BLaER1 (cell line): ENCODE results near the gene KLKB1.

Experiments used
- H3K27ac ChIP-seq: shearing (Covaris generic); formaldehyde crosslinking; 2 replicates; pipeline ENCODE4 v1.8.1; 2022
- H3K27me3 ChIP-seq: shearing (Covaris generic); formaldehyde crosslinking; 2 replicates; pipeline ENCODE4 v1.8.1; 2022
- H3K36me3 ChIP-seq: shearing (Covaris generic); formaldehyde crosslinking; 2 replicates; pipeline ENCODE4 v1.8.1; 2022
- H3K4me1 ChIP-seq: shearing (Covaris generic); formaldehyde crosslinking; 2 replicates; pipeline ENCODE4 v1.8.1; 2022
- H3K4me2 ChIP-seq: shearing (Covaris generic); formaldehyde crosslinking; 2 replicates; pipeline ENCODE4 v1.8.1; 2022
- H3K4me3 ChIP-seq: shearing (Covaris generic); formaldehyde crosslinking; 2 replicates; pipeline ENCODE4 v1.8.1; 2022
- H3K9ac ChIP-seq: shearing (Covaris generic); formaldehyde crosslinking; 2 replicates; pipeline ENCODE4 v1.8.1; 2022
- H3K9me3 ChIP-seq: shearing (Covaris generic); formaldehyde crosslinking; 2 replicates; pipeline ENCODE4 v1.8.1; 2022
- H4K20me1 ChIP-seq: shearing (Covaris generic); formaldehyde crosslinking; 2 replicates; pipeline ENCODE4 v1.8.1; 2022
- Cebpa-rat ChIP-seq: shearing (Covaris generic); IDR thresholded peaks from 2 replicates; pipeline ENCODE4 v1.8.1; 2022

The KLKB1 gene

GRCh38 chr4:186304866-186305505 is 77.7 kb downstream of the KLKB1 start:
- H3K4me3 ChIP-seq = no peak overlapping the region
- TF ChIP-seq Cebpa-rat = no peak

GRCh38 chr4:186307497-186307896 is 80.2 kb downstream of the KLKB1 start:
- TF ChIP-seq Cebpa-rat = no peak
- no peaks in the 10 kb centered on the region for H4K20me1 ChIP-seq

More at GRCh38 chr4:186304866-186305505, 77.7 kb downstream of the KLKB1 start:
- Histone ChIP-seq H3K9ac (no peak overlapping the region), H3K4me2 (no peak overlapping the region), H3K9me3 (no peaks in the 10 kb centered on the region), H3K27me3 (no peaks in the 10 kb centered on the region; the same call in 1 of the 2 replicates), H3K36me3 (no peaks in the 10 kb centered on the region), H3K4me1 (no peaks in the 10 kb centered on the region), H4K20me1 (no peaks in the 10 kb centered on the region), H3K27ac (no peak overlapping the region)

GRCh38 chr4:186307916-186308315 is 80.6 kb downstream of the KLKB1 start:
- H3K9ac ChIP-seq = no peak overlapping the region
- H3K9me3 ChIP-seq = no peaks in the 10 kb centered on the region
- no peak for TF ChIP-seq Cebpa-rat
- no peaks in the 10 kb centered on the region for H3K27me3 ChIP-seq
- H3K4me3 ChIP-seq = no peak overlapping the region
- no peaks in the 10 kb centered on the region for H4K20me1 ChIP-seq
- H3K27ac ChIP-seq = no peak overlapping the region
- no peaks in the 10 kb centered on the region for H3K36me3 ChIP-seq
- no peak overlapping the region for H3K4me2 ChIP-seq
- no peaks in the 10 kb centered on the region for H3K4me1 ChIP-seq

More at GRCh38 chr4:186307497-186307896, 80.2 kb downstream of the KLKB1 start:
- H3K27me3 ChIP-seq = no peaks in the 10 kb centered on the region
- no peak overlapping the region for H3K4me3 ChIP-seq
- H3K4me1 ChIP-seq = no peaks in the 10 kb centered on the region
- no peak overlapping the region for H3K4me2 ChIP-seq
- H3K9ac ChIP-seq = no peak overlapping the region
- H3K9me3 ChIP-seq = no peaks in the 10 kb centered on the region
- no peaks in the 10 kb centered on the region for H3K36me3 ChIP-seq
- no peak overlapping the region for H3K27ac ChIP-seq
